GM21786 (cell line): Measurements from ENCODE around the gene SLFN11.
"Not testable (repeated sequence)": the region's sequence is repeated elsewhere in the genome, so short reads cannot be mapped to it uniquely, and the experiment has no call there.

Source experiments
- ATAC-seq: cut with Tn5 transposase; IDR thresholded peaks from one replicate; pipeline ENCODE4 v1.9.1; 2021; ENCODE audit not compliant: unreplicated experiment

Gene SLFN11

DNA sequence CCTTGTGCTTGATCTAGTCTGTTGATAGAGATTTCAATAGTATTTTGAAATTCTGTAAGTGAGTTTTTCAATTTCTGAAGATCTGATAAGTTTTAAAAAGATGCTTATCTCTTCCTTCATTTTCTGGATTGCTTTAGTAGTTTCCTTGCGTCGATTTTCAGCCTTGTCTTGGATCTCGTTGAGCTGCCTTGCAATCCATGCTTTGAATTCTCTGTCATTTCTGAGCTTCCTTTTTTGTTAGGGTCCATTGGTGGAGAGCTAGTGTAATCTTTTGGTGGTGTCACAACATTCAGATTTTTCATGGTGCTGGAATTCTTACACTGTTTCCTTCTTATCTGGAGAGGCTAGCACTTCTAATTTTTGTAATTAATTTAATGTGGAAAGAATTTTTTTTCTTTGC, 61.1 kb downstream of the SLFN11 start:
- no peak for ATAC-seq

DNA sequence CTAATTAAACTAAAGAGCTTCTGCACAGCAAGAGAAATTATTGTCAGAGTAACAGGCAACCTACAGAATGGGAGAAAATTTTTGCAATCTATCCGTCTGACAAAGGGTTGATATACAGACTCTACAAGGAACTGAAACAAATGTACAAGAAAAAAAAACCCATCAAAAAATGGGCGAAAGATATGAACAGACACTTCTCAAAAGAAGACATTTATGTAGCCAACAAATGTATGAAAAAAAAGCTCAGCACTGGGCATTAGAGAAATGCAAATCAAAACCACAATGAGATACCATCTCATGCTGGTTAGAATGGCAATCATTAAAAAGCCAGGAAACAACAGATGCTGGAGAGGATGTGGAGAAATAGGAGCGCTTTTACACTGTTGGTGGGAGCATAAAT, 64.1 kb downstream of the SLFN11 start:
- not testable (repeated sequence) for ATAC-seq
